Spleen (tissue), 7 donors: ENCODE results near the gene SCRN2.

Experiments
- CTCF ChIP-seq, 11 experiments: fragments of 200-600 bp in 7 of 11; fragments of 450-650 bp in 4 of 11; sonication (generic) in 4 of 11; IDR thresholded peaks in 8 of 11; conservative IDR thresholded peaks in 3 of 11; 1 replicate in 7 of 11; 2 replicates in 4 of 11; pipeline versions ENCODE4 v1.4.0 to v1.8.0; 2016 to 2021; ENCODE audit warnings: antibody characterized with exemption in 11 of 11, inconsistent platforms in 4 of 11, mild to moderate bottlenecking in 1 of 11
- POLR2AphosphoS5 ChIP-seq, 3 donors: sonication (generic); formaldehyde crosslinking; IDR thresholded peaks; one replicate each; pipeline ENCODE4 v1.5.1; 2017; ENCODE audit warnings: antibody characterized with exemption in 3 of 3
- donor health status: DM: no; HTN: no; CAD: no; lungs with moderate emphysema.
- donor health status: DM: no; HTN: no; CAD: no.
- donor health status: DM: no; HTN: no; CAD: no.

- TF ChIP-seq CTCF (IDR thresholded peaks at IDR 0.05 in 8 of 11, conservative IDR thresholded peaks at IDR 0.05 in 3 of 11): no peak
- TF ChIP-seq POLR2AphosphoS5 (IDR thresholded peaks at IDR 0.05): no peak
Observed at GRCh38 chr17:47888293-47888692, 47.2 kb upstream of the SCRN2 start.
